Fibroblast of villous mesenchyme (primary cell): ENCODE measurements around the gene GNPDA1. TPM values are rescaled to one million over a fixed set of nuclear protein-coding genes. Genes with fewer than 3 reads are reported as not detected.

Experiments used
- DNase-seq: peaks from one replicate; pipeline ENCODE4 v3.0.0-alpha.2; 2010; ENCODE audit warnings: low read depth
- H3K4me3 ChIP-seq: 2 replicates; pipeline ENCODE4 v1.5.1; 2011; ENCODE audit warnings: low read depth, mild to moderate bottlenecking, low read length
- total RNA-seq: library from RNA; depleted of rRNA; stranded (reverse); fragments of >200 nt; gene quantifications from 2 replicates; pipeline ENCODE4 v1.2.3, GENCODE V29; 2012
- TF ChIP-seq, protein P1 (sequence below): IDR thresholded peaks from 2 replicates; pipeline ENCODE4 v1.5.1; 2012; ENCODE audit warnings: low read depth, mild to moderate bottlenecking, low read length; ENCODE audit not compliant: insufficient read depth

The GNPDA1 gene
- total RNA-seq, 1 donor = 59.6 TPM

DNA sequence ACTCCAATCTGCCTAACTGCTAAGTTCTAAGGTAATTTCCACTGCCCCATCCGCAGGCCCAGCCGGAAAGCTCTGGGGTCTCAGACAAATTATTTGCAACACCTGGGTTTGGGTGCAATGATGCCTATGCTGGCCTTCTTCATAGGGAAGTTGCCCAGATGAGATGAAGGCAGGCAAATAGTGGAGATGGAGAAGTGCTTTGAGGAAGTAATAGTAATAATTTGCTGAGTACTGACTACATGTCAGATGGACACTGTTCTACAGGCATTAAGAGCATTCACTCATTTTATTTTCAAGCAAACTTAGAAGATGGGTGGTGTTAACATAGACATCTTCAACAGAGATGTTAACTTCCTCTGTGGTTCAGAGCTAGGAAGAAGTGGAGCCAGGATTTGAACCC, 58.6 kb downstream of the GNPDA1 start:
- no peak overlapping the region for H3K4me3 ChIP-seq
- DNase-seq = no peak
- TF ChIP-seq, protein P1, sequence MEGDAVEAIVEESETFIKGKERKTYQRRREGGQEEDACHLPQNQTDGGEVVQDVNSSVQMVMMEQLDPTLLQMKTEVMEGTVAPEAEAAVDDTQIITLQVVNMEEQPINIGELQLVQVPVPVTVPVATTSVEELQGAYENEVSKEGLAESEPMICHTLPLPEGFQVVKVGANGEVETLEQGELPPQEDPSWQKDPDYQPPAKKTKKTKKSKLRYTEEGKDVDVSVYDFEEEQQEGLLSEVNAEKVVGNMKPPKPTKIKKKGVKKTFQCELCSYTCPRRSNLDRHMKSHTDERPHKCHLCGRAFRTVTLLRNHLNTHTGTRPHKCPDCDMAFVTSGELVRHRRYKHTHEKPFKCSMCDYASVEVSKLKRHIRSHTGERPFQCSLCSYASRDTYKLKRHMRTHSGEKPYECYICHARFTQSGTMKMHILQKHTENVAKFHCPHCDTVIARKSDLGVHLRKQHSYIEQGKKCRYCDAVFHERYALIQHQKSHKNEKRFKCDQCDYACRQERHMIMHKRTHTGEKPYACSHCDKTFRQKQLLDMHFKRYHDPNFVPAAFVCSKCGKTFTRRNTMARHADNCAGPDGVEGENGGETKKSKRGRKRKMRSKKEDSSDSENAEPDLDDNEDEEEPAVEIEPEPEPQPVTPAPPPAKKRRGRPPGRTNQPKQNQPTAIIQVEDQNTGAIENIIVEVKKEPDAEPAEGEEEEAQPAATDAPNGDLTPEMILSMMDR = no peak

DNA sequence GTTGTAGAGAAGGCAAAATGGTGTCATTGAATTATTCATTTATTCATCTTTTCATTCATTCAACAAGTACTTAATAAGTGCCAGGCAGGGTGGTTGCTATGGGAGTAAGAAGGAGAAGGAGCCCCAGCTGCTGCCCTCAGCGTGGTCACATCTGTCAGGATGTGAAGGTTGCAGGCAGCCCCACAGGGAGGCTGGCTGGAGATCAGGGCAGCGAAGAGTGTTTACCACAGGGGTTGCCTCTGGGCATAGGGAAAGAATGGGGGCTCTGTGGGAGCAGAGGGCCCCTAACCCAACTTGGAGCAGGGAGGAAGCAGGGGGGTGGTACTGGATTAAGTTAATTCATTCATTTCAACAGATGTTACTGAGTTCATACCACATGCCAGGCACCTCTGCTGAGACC, 60.8 kb downstream of the GNPDA1 start:
- no peak overlapping the region for H3K4me3 ChIP-seq
- TF ChIP-seq, protein P1 = no peak
- no peak for DNase-seq

DNA sequence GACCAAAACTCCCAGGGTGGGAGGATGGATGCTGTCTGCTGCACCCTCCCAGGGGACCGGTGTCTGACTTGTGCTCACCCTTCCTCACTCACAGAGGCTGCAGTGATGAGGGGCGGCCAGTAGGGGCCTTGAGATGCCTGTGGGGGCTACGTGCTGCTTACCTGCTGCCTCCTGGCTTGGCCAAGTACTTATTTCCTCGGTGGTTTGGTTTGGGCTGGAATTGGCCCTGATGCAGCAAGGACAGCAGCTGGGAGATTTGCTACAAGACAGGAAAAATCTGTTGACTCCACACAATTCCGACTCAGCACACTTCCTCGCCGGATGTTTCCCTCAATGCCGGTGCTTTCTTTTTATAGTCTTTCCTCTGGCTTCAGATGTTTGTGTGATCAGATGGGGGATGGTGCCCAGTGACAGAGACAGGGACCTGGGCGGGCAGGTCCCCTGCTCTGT, 61.5 kb downstream of the GNPDA1 start:
- no peak overlapping the region for H3K4me3 ChIP-seq
- TF ChIP-seq, protein P1 = peak; percentile 58
- no peak for DNase-seq

Other genes with a start within 250 kb of the GNPDA1 start
- gene PCDH1, start 134.6 kb downstream of the GNPDA1 start, total RNA-seq = 0.43 and 3.5 TPM in 2 replicates
- 34.1 and 40.6 TPM in 2 replicates for gene DELE1, start 89.2 kb downstream of the GNPDA1 start, total RNA-seq
- under 0.01 TPM in 1 of 2 replicates, not detected in the other for gene PCDH12, start 54.8 kb downstream of the GNPDA1 start, total RNA-seq
- 56.7 and 76.9 TPM in 2 replicates for gene RNF14, start 43.9 kb downstream of the GNPDA1 start, total RNA-seq
- 92.0 and 124 TPM in 2 replicates for gene NDFIP1, start 95.8 kb upstream of the GNPDA1 start, total RNA-seq